K562 (cell line): ENCODE results near the gene MEF2D. TPM values are rescaled to one million over a fixed set of nuclear protein-coding genes. Genes with fewer than 3 reads are reported as not detected.

Source experiments
- ATF6 ChIP-seq: sonication (generic); formaldehyde crosslinking; IDR thresholded peaks from 2 replicates; pipeline ENCODE4 v1.4.0; 2020; ENCODE audit warnings: mild to moderate bottlenecking, missing genetic modification reagents
- BACH1 ChIP-seq: fragments of 200-800 bp; sonication (Bioruptor generic); IDR thresholded peaks from 2 replicates; pipeline ENCODE4 v1.6.1; 2016; ENCODE audit warnings: missing genetic modification characterization, missing compliant biosample characterization
- DPF2 ChIP-seq: fragments of 450-650 bp; IDR thresholded peaks from 2 replicates; pipeline ENCODE4 v1.6.1; 2016
- E4F1 ChIP-seq: fragments of 250-450 bp; sonication (Bioruptor Pico); IDR thresholded peaks from 2 replicates; pipeline ENCODE4 v1.5.0; 2021; ENCODE audit warnings: mild to moderate bottlenecking, borderline replicate concordance
- EHMT2 ChIP-seq: fragments of 450-650 bp; IDR thresholded peaks from 2 replicates; pipeline ENCODE4 v1.6.1; 2018; ENCODE audit warnings: antibody characterized with exemption
- ELK3 ChIP-seq: fragments of 450-650 bp; formaldehyde crosslinking; IDR thresholded peaks from 2 replicates; pipeline ENCODE4 v1.4.0; 2020; ENCODE audit warnings: mild to moderate bottlenecking
- FOXO4 ChIP-seq: fragments of 450-650 bp; formaldehyde crosslinking; IDR thresholded peaks from 2 replicates; pipeline ENCODE4 v1.4.0; 2020; ENCODE audit warnings: mild to moderate bottlenecking, moderate library complexity
- GATAD2A ChIP-seq: fragments of 450-650 bp; IDR thresholded peaks from 2 replicates; pipeline ENCODE4 v1.6.1; 2017
- HDAC6 ChIP-seq: IDR thresholded peaks from 2 replicates; pipeline ENCODE4 v1.6.1; 2012; ENCODE audit warnings: low read depth, mild to moderate bottlenecking, control low read depth, inconsistent platforms, low read length, moderate library complexity
- HNRNPH1 ChIP-seq: fragments of 200-400 bp; formaldehyde crosslinking; optimal IDR thresholded peaks from 2 replicates; pipeline ENCODE3; 2017; ENCODE audit warnings: low read depth, mild to moderate bottlenecking, low read length, moderate library complexity
- MYNN ChIP-seq, 2 experiments: sonication (generic); formaldehyde crosslinking in 1 of 2; IDR thresholded peaks; 2 replicates each; pipeline versions ENCODE4 v1.5.0 to v1.6.1; 2016 to 2020; ENCODE audit warnings: antibody characterized with exemption in 1 of 2, missing genetic modification reagents in 1 of 2
- PURB ChIP-seq: sonication (generic); formaldehyde crosslinking; IDR thresholded peaks from 2 replicates; pipeline ENCODE4 v1.9.0; 2021; ENCODE audit warnings: low read depth, mild to moderate bottlenecking, missing genetic modification reagents
- PYGO2 ChIP-seq: fragments of 450-650 bp; IDR thresholded peaks from 2 replicates; pipeline ENCODE4 v1.6.1; 2016; ENCODE audit warnings: mild to moderate bottlenecking, missing genetic modification characterization, moderate library complexity, missing compliant biosample characterization
- RFX1 ChIP-seq: fragments of 450-650 bp; IDR thresholded peaks from 2 replicates; pipeline ENCODE4 v1.6.1; 2016; ENCODE audit warnings: mild to moderate bottlenecking, moderate library complexity
- SMARCC2 ChIP-seq: fragments of 450-650 bp; IDR thresholded peaks from 2 replicates; pipeline ENCODE4 v1.6.1; 2017; ENCODE audit warnings: antibody characterized with exemption, moderate library complexity, mild to moderate bottlenecking, low read depth
- SP1 ChIP-seq: sonication (generic); formaldehyde crosslinking; IDR thresholded peaks from 2 replicates; pipeline ENCODE4 v1.8.1; 2022; ENCODE audit warnings: mild to moderate bottlenecking, missing genetic modification reagents
- ZNF12 ChIP-seq: sonication (generic); formaldehyde crosslinking; IDR thresholded peaks from 2 replicates; pipeline ENCODE4 v1.4.0; 2020; ENCODE audit warnings: mild to moderate bottlenecking, missing genetic modification reagents
- ZNF644 ChIP-seq: fragments of 200-800 bp; sonication (Bioruptor generic); IDR thresholded peaks from 2 replicates; pipeline ENCODE4 v1.6.1; 2016; ENCODE audit warnings: low read depth, missing genetic modification characterization, missing compliant biosample characterization
- ZNF780A ChIP-seq: fragments of 250-450 bp; sonication (Bioruptor Pico); IDR thresholded peaks from 2 replicates; pipeline ENCODE4 v1.5.0; 2021; ENCODE audit warnings: mild to moderate bottlenecking
- polyA plus RNA-seq, 8 experiments: library from polyadenylated mRNA; depleted of rRNA in 4 of 8; stranded (reverse) in 5 of 8; unstranded in 3 of 8; fragments of >200 nt; fragmentation: Nextera tagmentation in 2 of 8; fragmentation: Illumina TruSeq in 1 of 8; extraction: Ambion mirVana in 2 of 8; extraction: Trizol in 1 of 8; gene quantifications; 2 replicates each; pipeline versions ENCODE4 v1.2.1 to v1.2.3, GENCODE V29; 2011 to 2014; ENCODE audit warnings: inconsistent platforms in 1 of 8, missing spikeins in 1 of 8
- total RNA-seq, 7 experiments: library from RNA; depleted of rRNA in 6 of 7; stranded (reverse); fragments of >200 nt in 6 of 7; fragmentation: Illumina TruSeq in 2 of 7; extraction: Trizol in 2 of 7; gene quantifications; 2 replicates each; pipeline versions ENCODE4 v1.2.1 to v1.2.3, GENCODE V29; 2011 to 2021; ENCODE audit warnings: low replicate concordance in 1 of 7

MEF2D gene
- total and polyA plus RNA-seq, 9 of the 15 experiments (the other 6 are each of a cell fraction or from before 2014, with no cell fraction given), result 0.10 to 19.5 (median 2.6) TPM

GRCh38 chr1:156421062-156421938, 79.3 kb downstream of the MEF2D start (continued):
- TF ChIP-seq E4F1 (CRISPR knock-in tag) (no peak), FOXO4 (CRISPR knock-in tag) (no peak), EHMT2 (no peak), BACH1 (no peak), HDAC6 (no peak), ZNF12 (CRISPR knock-in tag) (peak; percentile 35; the same call in 1 of the 2 replicates), ELK3 (CRISPR knock-in tag) (no peak), ZNF780A (no peak), HNRNPH1 (no peak), ZNF644 (no peak), RFX1 (no peak), ATF6 (CRISPR knock-in tag) (0 out of 2 replicates have a peak, but pooled peaks have one; percentile 19), SP1 (CRISPR knock-in tag) (peak; percentile 86), DPF2 (no peak), PURB (no peak), SMARCC2 (no peak), MYNN (IDR thresholded peaks at IDR 0.05) (no peak), MYNN (CRISPR knock-in tag; IDR thresholded peaks at IDR 0.05) (no peak), PYGO2 (no peak), GATAD2A (no peak)
